ENCODE results near the gene PPP1R13B.

Gene PPP1R13B

GRCh38 chr14:103867523-103867953 lies 20.2 kb upstream of the PPP1R13B start:
- TF ChIP-seq, protein P1, sequence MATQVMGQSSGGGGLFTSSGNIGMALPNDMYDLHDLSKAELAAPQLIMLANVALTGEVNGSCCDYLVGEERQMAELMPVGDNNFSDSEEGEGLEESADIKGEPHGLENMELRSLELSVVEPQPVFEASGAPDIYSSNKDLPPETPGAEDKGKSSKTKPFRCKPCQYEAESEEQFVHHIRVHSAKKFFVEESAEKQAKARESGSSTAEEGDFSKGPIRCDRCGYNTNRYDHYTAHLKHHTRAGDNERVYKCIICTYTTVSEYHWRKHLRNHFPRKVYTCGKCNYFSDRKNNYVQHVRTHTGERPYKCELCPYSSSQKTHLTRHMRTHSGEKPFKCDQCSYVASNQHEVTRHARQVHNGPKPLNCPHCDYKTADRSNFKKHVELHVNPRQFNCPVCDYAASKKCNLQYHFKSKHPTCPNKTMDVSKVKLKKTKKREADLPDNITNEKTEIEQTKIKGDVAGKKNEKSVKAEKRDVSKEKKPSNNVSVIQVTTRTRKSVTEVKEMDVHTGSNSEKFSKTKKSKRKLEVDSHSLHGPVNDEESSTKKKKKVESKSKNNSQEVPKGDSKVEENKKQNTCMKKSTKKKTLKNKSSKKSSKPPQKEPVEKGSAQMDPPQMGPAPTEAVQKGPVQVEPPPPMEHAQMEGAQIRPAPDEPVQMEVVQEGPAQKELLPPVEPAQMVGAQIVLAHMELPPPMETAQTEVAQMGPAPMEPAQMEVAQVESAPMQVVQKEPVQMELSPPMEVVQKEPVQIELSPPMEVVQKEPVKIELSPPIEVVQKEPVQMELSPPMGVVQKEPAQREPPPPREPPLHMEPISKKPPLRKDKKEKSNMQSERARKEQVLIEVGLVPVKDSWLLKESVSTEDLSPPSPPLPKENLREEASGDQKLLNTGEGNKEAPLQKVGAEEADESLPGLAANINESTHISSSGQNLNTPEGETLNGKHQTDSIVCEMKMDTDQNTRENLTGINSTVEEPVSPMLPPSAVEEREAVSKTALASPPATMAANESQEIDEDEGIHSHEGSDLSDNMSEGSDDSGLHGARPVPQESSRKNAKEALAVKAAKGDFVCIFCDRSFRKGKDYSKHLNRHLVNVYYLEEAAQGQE (IDR thresholded peaks at IDR 0.05; ENCODE audit: insufficient read depth in 1 of 2, low read depth in 2 of 2, low read length in 2 of 2), result no peak
- no peak for TF ChIP-seq TAF1 (IDR thresholded peaks at IDR 0.05; ENCODE audit: borderline replicate concordance, insufficient read depth, low read length)
- TF ChIP-seq POLR2AphosphoS5 (IDR thresholded peaks at IDR 0.05; ENCODE audit: low read depth, low read length), result no peak
- no peak for TF ChIP-seq SIN3A (IDR thresholded peaks at IDR 0.05; ENCODE audit: borderline replicate concordance, insufficient read depth, low read length)
- no peak for TF ChIP-seq FOXP2 (optimal IDR thresholded peaks at IDR 0.05; ENCODE audit: borderline replicate concordance, extremely low read depth, extremely low read length, insufficient read depth)

DNA sequence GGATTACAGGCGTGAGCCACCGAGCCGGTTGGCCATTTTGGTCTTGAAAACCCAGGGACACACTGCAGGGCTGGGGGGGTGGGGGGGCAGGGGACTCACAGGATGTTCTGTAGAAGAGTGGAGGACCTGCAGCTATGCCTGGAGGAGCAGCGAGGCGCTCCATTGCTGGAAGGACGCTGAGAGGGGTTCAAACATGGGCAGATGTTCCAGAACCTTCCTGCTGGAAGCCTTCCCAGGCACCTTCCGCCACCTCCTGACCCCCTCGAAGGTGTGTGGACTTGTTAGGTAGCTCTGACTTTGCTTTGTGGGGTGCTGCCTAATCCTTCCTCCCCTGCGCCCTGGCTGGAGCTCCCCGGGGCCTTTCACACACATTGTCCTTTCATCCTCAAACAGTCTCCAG lies 19.6 kb upstream of the PPP1R13B start:
- no peak for TF ChIP-seq SIN3A (IDR thresholded peaks at IDR 0.05; ENCODE audit: borderline replicate concordance, insufficient read depth, low read length)
- TF ChIP-seq POLR2AphosphoS5 (IDR thresholded peaks at IDR 0.05; ENCODE audit: low read depth, low read length), result no peak
- TF ChIP-seq TAF1 (IDR thresholded peaks at IDR 0.05; ENCODE audit: borderline replicate concordance, insufficient read depth, low read length), result no peak
- no peak for TF ChIP-seq FOXP2 (optimal IDR thresholded peaks at IDR 0.05; ENCODE audit: borderline replicate concordance, extremely low read depth, extremely low read length, insufficient read depth)
- TF ChIP-seq, protein P1 (IDR thresholded peaks at IDR 0.05; ENCODE audit: insufficient read depth in 1 of 2, low read depth in 2 of 2, low read length in 2 of 2), result no peak

DNA sequence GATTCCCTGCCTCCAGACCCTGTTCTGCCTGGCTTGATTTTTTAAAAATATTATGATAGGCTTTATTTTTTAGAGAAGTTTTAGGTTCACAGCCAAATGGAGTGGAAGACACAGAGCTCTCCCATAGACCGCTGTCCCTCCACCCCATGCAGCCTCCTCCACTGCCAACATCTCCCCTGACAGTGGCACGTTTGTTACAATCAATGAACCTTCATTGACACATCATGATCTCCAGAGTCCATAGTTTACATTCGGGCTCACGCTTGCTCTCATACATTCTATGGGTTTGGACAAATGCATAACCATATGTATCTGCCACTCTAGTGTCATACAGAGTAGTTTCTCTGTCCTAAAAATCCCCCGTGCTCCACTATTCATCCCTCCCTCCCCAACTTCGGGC lies 15.9 kb upstream of the PPP1R13B start:
- TF ChIP-seq, protein P1 (IDR thresholded peaks at IDR 0.05; ENCODE audit: insufficient read depth in 1 of 2, low read depth in 2 of 2, low read length in 2 of 2), result no peak
- TF ChIP-seq POLR2AphosphoS5 (IDR thresholded peaks at IDR 0.05; ENCODE audit: low read depth, low read length) (no peak), TAF1 (IDR thresholded peaks at IDR 0.05; ENCODE audit: borderline replicate concordance, insufficient read depth, low read length) (no peak), SIN3A (IDR thresholded peaks at IDR 0.05; ENCODE audit: borderline replicate concordance, insufficient read depth, low read length) (no peak), FOXP2 (optimal IDR thresholded peaks at IDR 0.05; ENCODE audit: borderline replicate concordance, extremely low read depth, extremely low read length, insufficient read depth) (no peak)

GRCh38 chr14:103862393-103862782 lies 15.0 kb upstream of the PPP1R13B start:
- no peak for TF ChIP-seq SIN3A (IDR thresholded peaks at IDR 0.05; ENCODE audit: borderline replicate concordance, insufficient read depth, low read length)
- no peak for TF ChIP-seq POLR2AphosphoS5 (IDR thresholded peaks at IDR 0.05; ENCODE audit: low read depth, low read length)
- no peak for TF ChIP-seq TAF1 (IDR thresholded peaks at IDR 0.05; ENCODE audit: borderline replicate concordance, insufficient read depth, low read length)
- TF ChIP-seq, protein P1 (IDR thresholded peaks at IDR 0.05; ENCODE audit: insufficient read depth in 1 of 2, low read depth in 2 of 2, low read length in 2 of 2), result no peak
- no peak for TF ChIP-seq FOXP2 (optimal IDR thresholded peaks at IDR 0.05; ENCODE audit: borderline replicate concordance, extremely low read depth, extremely low read length, insufficient read depth)
